NCI-H1417 treated with DMSO at 0.1 percent for 48 hours (cell line): Measurements from ENCODE around the gene AQP9.
"Not testable (repeated sequence)": the region's sequence is repeated elsewhere in the genome, so short reads cannot be mapped to it uniquely, and the experiment has no call there.

ENCODE experiments used
- DNase-seq: peaks from one replicate; lab custom pipeline; 2025; lab: John Stamatoyannopoulos, UW

Gene AQP9, protein sequence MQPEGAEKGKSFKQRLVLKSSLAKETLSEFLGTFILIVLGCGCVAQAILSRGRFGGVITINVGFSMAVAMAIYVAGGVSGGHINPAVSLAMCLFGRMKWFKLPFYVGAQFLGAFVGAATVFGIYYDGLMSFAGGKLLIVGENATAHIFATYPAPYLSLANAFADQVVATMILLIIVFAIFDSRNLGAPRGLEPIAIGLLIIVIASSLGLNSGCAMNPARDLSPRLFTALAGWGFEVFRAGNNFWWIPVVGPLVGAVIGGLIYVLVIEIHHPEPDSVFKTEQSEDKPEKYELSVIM

DNA sequence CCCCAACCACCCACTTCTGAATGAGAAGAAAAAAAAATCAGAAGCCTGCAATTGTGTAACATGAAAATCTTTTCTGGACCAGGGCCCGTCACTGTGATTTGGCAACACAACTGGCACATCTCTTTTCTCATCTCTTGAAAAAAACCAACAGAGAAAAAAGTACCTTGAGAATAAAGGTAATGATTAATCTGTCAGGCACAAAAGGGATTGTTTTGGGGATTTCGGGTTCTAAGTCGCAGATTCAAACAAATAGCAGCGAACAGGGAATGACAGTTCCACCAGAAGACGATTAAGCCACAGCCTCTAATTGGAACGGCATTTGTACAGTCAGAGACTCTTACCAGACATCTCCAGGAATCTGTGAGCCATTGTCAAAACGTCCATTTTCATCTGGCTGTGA, at the start of gene AQP9:
Gene AQP9 (plus strand): TSS at position 276 of the 400 bp plus-strand sequence. CDS start 185 bp downstream, outside the sequence.
- DNase-seq = no peak

DNA sequence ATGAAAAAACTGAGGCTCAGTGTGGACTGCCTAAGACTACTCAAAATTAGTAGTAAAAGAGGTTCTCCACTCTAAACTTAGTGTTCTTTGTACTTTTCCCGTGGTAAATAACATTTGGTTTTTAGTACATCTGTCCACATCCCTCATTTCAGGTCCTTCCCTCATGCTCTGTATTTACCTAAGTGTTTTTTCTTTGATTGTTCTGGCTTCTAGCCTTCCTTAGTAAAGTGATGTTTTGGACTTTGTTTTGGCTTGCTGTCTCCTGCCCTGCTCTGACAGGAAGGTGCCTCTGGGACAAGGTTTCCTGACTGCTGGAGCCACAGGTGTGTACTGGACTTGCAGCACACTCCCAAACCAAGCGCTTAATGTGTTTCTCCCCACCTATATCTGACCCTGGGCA, 42.8 kb upstream of the AQP9 start:
- no peak for DNase-seq

DNA sequence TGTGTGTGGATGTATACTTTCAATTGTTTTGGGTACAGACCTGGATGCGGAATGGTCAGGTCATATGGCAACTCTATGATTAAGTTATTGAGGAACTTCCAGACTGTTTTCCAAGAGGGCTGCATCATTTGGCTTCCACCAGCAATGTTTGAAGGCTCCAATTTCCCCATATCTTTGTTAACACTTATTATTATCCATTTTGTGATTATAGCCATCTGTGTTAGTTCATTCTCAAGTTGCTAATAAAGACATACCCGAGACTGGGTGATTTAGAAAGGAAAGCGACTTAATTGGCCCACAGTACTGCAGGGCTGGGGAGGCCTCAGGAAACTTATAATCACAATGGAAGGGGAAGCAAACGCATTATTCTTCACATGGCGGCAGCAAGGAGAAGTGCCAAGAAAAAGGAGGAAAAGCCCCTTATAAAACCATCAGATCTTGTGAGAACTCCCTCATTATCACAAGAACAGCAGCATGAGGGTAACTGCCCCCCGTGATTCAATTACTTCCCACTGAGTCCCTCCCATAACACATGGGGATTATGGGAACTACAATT, 41.6 kb upstream of the AQP9 start:
- DNase-seq = no peak

DNA sequence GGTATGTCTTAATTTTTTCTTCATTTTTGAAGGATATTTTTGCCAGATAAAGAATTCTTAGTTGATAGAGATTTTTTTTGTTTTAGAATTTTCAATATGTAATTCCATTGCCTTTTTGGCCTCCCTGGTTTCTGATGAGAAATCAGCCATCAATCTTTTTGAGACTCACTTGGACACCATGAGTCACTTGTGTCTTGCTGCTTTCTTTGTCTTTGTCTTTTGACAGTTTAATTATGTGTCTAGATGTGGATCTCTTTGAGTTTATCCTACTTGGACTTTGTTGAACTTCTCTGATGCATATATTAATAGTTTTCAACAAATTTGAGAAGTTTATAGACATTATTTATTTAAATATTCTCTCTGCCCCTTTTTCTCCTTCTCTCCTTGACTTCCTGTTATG, 34.7 kb upstream of the AQP9 start:
- DNase-seq = no peak

DNA sequence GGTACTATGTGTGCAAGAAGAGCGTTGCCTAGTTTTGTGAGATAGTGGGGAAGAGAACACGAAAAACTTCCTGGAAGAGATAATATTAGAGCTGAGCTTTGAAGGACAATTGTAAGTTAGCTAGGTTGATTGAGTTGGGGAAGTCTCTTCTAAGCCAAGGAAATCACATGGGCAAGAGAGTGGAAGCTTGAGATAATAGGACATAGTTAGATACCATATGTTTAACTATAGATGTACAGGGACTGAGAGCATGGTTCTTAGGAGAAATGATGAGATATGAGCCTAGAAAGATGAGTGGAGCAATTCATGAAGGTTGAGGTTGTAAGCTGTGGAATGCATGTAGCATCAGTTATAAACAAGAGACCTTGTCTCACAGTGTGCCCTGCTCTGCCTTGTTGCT, 30.1 kb upstream of the AQP9 start:
- DNase-seq = no peak

DNA sequence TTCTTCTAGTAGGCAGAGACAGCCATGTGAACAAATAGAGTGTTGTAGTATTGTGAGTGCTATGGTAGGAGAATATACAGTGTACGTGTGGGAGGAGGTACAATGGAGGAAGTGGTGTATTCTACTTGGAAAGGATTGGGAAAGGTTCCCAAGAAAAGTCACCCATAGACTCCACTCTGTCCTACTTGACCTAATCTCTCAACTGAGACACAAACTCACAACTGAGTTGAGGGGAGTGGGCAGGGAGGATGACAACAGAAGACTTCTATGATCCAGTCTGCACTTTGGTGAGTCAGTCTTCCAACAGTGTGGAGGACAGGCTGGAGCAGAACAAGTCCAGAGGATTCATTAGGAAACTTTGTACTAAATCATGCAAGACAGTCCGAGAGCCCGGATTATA, 28.8 kb upstream of the AQP9 start:
- no peak for DNase-seq

DNA sequence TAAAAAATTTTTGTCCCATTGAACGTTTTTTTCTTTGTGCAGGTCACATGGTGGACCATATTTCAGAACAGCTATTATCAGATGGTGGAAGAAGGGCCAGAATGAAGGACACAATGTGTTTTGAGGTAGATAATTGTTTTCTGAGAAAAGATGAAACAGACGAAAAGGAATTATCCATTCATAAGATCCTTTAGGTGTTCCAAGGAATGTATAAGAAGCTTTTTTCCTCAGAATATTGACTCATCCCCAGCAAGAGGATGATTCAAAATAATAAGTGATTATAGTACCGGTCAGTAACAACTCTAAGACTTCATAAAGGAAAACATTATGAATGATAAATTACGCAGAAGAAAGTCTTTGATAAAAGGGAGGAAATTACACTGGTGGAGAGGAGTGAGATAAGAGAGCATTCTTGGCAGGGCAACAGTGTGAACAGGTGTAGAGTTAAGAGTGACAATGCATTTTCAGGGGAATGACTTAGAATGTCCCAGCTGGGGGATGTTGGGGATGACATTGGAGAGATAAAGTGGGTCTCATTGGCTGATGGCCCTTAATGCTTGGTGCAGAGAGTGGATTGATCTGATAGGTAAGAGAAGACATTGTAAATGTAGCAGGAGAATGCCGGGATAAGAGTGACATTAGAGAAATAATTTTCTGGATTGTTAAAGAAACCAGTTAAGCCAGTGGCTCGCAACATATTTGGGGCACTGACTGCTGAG, 27.0 kb upstream of the AQP9 start:
- no peak for DNase-seq

DNA sequence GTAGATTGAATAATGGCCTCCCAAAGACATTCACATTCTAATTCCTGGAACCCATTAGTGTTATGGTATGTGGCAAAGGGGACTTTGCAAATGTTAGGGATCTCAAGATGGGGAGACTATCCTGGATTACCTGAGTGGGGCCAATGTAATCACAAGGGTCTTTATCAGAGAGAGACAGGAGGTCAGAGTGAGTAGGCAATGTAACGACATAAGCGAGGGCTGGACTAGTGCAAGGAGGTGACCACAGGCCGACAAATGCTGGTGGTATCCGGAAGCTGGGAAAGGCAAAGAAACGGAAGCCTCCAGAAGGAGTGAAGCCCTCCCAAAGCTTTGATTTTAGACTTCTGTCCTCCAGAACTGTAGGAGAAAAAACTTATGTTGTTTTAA, 26.5 kb upstream of the AQP9 start:
- DNase-seq = no peak

DNA sequence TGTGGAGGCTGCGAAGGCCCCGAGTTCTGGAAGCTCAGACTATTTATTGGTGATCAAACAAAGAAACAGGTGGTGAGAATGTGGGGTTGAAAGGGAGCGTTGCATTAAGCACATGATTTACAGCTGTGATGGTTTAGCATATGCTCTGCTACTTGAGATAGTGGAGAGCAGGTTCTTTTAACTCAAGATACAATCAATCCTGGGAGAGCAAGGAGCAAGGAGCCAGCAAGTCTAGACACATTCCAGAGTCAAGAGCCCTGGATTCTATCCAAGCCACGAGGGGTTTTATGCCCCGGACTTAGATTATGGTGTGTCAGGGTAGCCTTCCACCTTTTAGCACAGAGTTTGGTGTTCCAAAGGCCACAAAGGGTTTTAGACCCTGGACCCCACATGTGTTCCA, 24.8 kb upstream of the AQP9 start:
- DNase-seq = not testable (repeated sequence)

DNA sequence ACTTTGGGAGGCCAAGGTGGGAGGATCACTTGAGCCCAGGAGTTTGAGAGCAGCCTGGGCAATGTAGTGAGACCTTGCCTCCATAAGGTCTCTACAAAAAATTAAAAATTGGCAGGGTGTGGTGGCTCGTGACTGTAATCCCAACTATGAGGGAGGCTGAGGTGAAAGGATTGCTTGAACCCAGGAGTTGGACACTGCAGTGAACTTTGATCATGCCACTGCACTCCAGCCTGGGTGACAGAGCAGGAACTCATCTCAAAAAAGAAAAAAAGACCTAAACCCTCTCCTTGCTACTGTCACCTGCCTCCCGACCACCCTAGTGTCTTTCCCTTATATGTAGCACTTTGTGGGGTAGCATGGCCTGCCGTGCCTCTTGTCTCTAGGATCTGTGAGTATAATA, 23.8 kb upstream of the AQP9 start:
- no peak for DNase-seq

DNA sequence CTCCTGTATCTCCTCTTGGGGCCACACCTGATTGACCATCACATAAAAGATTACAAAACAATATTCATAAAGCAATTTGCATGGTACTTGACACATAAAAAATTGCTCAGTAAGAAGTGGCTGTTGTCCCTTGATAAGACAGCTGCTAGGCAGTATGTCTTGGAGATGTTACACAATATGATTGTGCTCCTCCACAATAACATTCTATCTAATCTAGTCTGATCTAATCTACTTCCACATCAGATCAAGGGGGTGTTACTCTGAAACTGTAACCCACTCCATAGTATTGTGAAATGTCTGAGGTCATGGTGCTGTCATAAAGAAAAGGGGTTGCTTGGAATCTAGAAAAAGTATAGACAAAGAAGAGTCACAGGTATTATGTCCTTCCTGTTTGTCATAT, 23.4 kb upstream of the AQP9 start:
- DNase-seq = no peak

DNA sequence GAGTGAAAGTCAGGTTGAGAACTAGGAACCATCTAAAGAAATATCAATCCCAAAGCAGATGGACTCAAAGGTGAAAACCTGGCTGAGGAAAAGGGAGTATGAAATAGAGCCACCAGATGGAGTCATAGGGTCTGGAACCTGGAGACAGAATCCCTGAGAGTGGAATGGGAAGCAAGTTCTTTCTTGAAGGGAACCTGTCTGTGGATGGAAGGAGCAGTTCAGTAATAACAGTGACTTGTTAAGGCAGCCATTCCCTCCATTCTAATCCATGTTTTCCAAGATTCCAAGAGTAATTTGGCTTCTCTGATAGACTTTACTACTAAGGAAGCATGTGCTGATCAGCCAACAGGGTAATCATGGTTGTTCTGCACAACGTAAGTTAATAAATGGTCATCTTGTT, 22.5 kb upstream of the AQP9 start:
- DNase-seq = peak; percentile 3

DNA sequence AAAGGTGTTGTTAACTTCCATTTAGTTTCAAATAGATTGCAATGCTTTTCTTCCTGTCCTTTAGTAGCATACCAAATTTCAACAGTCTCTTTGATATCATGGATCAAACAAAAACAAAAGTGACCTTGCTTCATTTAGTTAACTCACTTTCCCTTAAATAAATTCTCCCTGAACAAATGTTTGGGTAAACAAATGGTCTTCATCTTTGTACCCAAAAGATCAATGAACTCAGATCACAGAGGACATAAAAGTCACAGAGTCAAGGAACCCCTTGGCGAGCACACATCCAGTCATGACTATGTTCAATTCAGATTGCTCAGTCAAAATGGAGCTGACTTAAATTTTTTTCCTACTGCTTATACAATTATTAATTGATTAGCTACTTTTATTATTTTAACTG, 20.6 kb upstream of the AQP9 start:
- no peak for DNase-seq

DNA sequence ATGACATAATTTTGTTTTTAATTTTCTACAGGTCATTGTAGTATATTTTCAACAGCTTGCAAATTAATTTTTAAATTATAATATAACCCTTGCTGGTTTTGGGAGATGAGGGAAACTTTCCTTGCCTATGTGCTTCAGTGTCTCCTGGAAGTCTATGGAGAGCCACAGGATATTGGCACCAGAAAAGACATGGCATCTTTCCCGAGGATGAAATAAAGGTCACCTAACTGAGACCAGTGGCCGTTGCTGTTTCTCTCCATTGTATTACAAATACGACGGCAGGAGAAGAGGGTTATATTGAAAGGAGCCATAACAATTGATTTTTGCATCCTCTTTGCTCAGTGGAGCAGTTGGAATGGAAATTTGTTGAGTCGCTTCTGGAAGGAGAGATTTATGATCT, 19.9 kb upstream of the AQP9 start:
- no peak for DNase-seq

DNA sequence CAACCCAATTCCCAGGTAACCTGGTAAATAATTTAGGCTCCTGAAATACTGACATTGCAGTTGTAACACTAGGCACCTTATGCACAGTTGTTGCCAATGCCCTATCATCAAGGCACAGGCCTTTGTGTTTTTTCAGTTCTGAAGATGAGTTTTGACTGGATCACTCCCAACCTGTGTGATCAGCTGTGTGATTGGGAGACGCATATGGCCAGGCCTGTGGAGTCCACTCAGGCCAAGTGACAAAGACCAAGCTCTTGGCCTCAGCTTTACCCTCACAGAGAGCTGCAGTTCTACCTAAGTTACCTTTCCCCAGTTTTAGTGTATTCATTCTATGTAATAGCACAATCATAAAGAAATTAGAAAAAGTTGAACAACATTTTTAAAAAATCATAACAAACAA, 19.2 kb upstream of the AQP9 start:
- no peak for DNase-seq

DNA sequence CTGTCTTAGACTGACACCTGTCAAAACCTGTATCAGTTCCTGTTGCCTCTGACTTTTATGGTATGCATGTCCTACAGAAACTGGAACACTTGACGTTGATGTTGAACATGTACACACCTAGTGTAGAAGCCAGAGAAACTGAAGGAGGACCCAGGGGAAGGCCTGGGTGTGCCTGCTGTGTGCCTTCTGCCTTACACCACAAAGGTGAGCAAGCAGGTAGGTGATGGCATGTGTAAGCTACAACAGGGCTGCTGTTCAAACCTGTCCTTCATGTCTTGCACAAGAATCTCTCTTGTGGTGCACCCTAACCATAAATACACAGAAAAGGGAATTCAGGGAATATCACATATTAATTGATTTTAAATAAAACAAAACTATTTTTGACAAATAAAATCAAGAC, 13.6 kb upstream of the AQP9 start:
- DNase-seq = no peak

DNA sequence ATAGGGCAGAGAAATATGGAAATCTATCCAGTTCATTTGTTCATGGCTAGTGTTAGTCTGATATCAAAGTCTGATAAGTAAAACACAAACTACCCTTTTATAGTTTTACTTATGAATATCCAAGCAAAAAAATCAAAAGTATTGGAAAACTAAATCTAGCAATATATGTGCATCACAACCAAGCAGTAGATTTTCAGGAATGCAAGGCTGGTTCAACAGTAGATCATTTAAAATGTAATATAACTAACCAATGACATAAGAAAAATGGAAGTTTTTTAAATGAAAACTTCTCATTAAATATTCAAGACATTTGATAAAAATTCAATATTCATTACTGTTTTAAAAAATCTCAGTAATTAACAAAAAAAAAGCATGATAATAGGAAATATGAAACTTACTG, 12.8 kb upstream of the AQP9 start:
- DNase-seq = no peak

DNA sequence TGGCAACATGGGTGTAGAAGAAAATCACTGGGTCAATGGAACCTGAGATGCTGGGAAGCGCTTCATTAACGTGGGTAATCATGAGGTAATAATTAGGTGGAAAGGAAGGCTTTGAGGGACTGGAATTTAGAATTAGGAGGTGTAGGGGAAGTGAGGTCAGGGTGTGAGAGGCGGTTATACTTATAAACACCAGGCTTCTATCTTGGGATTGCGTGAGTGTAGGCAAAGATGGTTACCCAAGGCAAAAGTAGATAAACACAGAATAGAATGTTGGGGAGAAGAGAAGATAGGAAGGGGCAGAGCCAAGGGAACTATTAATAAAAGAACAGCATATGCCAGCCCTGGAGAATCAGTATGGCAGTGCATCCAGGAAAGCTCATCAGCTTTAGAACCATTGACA, 3.3 kb upstream of the AQP9 start:
- no peak for DNase-seq

DNA sequence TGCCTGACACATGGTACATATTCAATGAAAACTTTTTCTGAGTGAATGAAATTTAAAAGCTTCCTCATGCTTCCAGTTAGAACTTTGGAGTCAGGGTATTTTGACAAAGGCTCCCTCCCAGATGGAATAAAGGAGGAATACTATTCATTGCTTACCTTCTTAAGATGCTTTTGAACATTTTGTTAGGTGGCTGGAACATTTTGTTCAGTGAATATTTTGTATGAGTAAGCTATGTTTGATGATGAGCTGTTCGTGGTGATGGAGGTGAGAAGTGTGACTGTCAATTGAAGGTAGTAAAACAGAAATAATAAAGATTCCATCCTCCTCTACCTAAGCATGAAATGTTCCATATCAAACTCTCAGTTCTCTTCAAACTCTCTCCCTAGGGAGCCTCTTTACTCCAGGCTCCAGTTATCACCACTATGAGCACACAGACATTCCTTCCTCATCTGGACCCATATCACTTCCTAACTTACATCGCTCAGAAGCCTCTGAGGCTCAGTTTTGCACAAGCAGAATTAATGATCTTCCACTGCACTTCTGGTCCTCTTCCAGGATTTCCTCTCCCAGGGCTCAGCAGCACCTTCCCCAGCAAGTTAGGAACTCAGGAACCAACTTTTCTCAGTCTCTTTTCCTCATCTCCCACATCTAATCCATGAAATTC, 2.5 kb upstream of the AQP9 start:
- DNase-seq = no peak

DNA sequence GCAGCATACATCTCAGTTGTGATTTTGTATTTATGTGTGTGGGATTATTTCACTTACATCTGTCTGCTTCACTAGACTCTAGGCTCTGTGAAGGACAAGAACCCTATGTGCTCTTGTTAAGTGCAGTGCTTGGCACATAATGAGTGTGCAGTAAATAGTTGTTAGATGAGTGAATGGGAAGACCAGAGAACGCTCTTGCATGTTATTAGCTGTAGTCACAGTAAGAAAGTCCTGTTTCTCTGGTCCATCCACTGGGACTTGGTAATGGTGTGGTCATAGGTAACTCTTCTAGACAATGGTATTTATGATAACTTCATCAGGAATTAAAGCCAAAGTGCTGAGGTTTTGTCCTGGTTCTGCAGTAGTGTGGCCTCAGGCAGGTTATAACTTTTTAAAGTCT, 1.4 kb upstream of the AQP9 start:
- DNase-seq = no peak

DNA sequence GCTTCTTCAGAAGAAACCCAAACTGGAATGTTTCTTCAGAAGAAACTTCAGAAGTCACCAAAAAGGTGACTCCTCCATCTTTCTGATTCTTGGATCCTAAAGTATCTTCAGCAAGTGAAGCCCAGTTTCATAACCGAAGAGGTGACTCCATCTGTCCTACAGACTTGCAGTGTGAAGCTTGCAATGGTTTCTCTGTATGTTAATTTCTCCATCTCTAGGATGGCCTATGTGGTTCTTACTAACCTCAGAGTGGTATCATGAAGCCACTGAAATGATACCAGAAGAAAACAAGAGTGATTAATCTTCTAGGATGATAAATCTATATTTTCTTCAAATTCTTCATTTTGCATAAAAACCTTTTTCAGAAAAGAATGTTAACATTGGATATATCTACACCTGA, 495 bp upstream of the AQP9 start:
- no peak for DNase-seq

DNA sequence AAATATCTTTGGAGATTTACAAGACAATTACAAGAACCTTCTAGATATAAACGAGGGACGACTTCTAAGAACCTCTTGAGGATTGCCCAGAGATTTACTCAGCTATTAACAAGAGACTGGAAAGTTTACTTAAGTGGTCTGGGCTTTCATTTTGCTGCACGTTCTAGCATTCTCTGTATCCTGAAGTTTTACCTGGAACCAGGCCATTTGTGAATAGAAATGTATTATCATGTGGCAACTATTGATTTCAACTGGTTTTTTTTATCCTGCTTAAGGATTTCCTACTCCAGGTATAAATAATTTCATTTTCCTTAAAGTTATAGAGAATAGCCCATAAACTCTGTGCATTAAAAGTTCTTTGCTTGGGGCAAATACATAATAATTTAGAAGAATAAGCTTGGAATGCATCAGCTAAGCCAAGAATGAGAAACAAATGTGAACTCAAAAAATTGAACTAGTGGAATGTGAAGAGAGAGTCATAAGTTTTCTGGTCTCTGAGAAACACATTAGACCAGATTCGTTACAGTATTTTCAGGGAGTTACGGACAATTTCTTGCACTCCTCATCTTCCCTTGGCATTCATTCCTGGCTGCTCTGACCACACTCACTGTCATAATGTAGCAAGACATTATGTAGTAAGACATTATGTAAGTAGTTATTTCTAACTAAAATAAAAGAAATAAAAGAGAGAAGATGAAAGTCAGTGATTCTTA, 1.3 kb downstream of the AQP9 start:
- DNase-seq = no peak
